Measurements from ENCODE around the gene SLC27A5.

Gene SLC27A5

GRCh38 chr19:58518256-58519086 lies 6.7 kb upstream of the SLC27A5 start:
- Histone ChIP-seq H3K79me2 (ENCODE audit: control insufficient read depth, insufficient read depth, low read length) (peaks cover 18% of the 10 kb centered on the region), H4K8ac (ENCODE audit: low read depth, low read length) (no peak overlapping the region), H3K18ac (ENCODE audit: low read length) (peak overlapping the region; percentile 13), H4K5ac (ENCODE audit: low read length) (no peak overlapping the region), H3K4me2 (ENCODE audit: low read length) (peak overlapping the region; percentile 91), H3K4me1 (ENCODE audit: control insufficient read depth, low read depth, low read length) (peaks cover 11% of the 10 kb centered on the region), H3K36me3 (ENCODE audit: control insufficient read depth, insufficient read depth, low read length) (peaks cover 5% of the 10 kb centered on the region), H3K27ac (ENCODE audit: low read depth, low read length) (peak overlapping the region; percentile 95), H3K27me3 (ENCODE audit: insufficient read depth, low read length, poor library complexity) (no peaks in the 10 kb centered on the region), H2AK5ac (ENCODE audit: low read length) (peak overlapping the region; percentile 54), H2BK120ac (ENCODE audit: low read depth, low read length) (no peak overlapping the region), H2BK15ac (replicated peaks; ENCODE audit: low read depth) (no peak overlapping the region), H3K9ac (ENCODE audit: low read length) (peak overlapping the region; percentile 90), H3K79me1 (ENCODE audit: low read length) (peaks cover 21% of the 10 kb centered on the region), H3K56ac (ENCODE audit: low read length) (peak overlapping the region; percentile 97), H2BK5ac (ENCODE audit: low read length) (no peak overlapping the region), H3K4me3 (ENCODE audit: low read length) (peak overlapping the region; percentile 62), H3K23ac (ENCODE audit: low read length) (peak overlapping the region; percentile 7), H3K4ac (ENCODE audit: low read depth, low read length) (peak overlapping the region; percentile 86)
- no CpG with 5 or more reads among the region's 22 CpGs for WGBS (ENCODE audit: extremely low coverage, insufficient coverage, low lambda C conversion rate)
- DNase-seq, result no peak

DNA sequence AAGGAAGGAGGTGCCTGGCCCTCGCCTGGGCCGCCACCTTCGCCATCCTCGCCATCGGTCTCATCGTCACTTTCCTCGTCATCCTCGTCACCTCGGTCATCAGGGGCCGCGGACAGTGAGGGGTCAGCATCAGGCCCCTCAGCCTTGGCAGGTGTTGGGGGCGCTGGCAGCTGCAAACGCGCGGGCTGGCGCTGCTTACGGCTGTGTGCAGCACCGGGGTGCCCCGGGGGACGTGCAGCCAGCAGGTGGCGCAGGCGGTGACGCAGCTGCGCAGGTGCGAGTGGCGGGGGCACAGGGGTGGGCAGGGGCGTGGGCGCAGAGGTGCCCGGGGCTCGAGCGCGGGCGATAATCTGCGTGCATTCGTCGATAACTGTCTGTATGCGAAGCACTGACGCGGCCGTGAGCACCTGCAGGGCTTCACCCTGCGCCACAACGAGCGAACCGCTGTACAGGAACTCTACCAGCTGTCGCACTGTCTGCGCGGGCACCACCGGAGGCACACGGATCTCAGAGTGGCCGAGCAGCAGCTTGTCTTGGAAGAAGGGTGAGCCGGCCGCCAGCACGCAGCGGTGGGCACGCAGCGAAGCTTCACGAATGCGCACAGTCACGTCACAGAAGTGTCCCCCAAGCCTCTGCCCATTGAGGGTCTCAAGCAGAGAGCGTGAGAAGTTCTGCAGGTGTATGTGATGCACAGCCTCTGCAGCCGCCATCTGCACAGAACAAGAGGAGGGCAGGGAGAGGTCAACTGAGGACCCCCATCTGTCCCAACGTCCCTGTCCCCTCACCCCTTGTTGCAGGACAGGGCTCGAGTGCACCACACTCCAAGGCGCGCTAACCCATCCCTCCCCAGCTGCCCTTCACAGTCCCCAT lies 5.4 kb upstream of the SLC27A5 start:
- peaks cover 18% of the 10 kb centered on the region for H3K79me2 ChIP-seq (ENCODE audit: control insufficient read depth, insufficient read depth, low read length)
- WGBS (ENCODE audit: extremely low coverage, insufficient coverage, low lambda C conversion rate), result no CpG with 5 or more reads among the region's 65 CpGs

DNA sequence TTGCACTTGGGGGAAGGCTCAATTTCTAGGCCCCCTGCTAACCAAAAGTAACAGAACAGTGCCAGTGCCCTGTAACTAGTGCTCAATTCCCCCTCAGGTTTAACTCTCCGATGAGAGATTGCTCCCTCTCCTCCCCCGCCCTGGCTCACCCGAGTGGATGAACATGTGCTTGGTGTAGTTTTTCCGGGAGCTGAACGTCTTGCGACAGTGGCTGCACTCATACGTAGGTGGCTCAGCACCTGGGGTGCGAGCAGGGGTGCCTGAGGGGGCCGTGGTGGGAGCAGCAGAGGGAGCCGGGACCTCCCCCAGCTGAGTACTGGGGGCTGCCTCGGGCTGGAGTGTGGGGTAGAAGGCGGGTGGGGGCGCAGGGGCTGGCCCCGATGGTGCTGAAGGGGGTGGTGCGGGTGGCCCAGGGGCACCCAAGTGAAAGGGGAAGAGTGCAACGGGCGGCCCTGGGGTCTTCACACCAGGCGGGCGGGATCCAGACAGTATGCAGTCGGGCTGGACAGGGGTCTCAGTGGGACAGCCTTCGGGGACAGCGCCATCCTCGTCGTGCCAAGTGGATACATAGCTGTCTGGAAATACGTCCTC lies 4.5 kb upstream of the SLC27A5 start:
- Histone ChIP-seq H3K27me3 (ENCODE audit: insufficient read depth, low read length, poor library complexity) (no peaks in the 10 kb centered on the region), H3K9ac (ENCODE audit: low read length) (peak overlapping the region; percentile 44), H3K36me3 (ENCODE audit: control insufficient read depth, insufficient read depth, low read length) (peaks cover 5% of the 10 kb centered on the region), H3K4me3 (ENCODE audit: low read length) (no peak overlapping the region), H3K4me1 (ENCODE audit: control insufficient read depth, low read depth, low read length) (peaks cover 11% of the 10 kb centered on the region), H3K23ac (ENCODE audit: low read length) (no peak overlapping the region), H4K8ac (ENCODE audit: low read depth, low read length) (no peak overlapping the region), H3K18ac (ENCODE audit: low read length) (no peak overlapping the region), H2BK120ac (ENCODE audit: low read depth, low read length) (no peak overlapping the region), H4K5ac (ENCODE audit: low read length) (no peak overlapping the region), H2BK15ac (replicated peaks; ENCODE audit: low read depth) (no peak overlapping the region), H2BK5ac (ENCODE audit: low read length) (no peak overlapping the region), H2AK5ac (ENCODE audit: low read length) (no peak overlapping the region), H3K4ac (ENCODE audit: low read depth, low read length) (no peak overlapping the region), H3K79me1 (ENCODE audit: low read length) (peaks cover 21% of the 10 kb centered on the region), H3K4me2 (ENCODE audit: low read length) (no peak overlapping the region), H3K27ac (ENCODE audit: low read depth, low read length) (no peak overlapping the region), H3K79me2 (ENCODE audit: control insufficient read depth, insufficient read depth, low read length) (peaks cover 18% of the 10 kb centered on the region), H3K56ac (ENCODE audit: low read length) (peak overlapping the region; percentile 70)
- no CpG with 5 or more reads among the region's 25 CpGs for WGBS (ENCODE audit: extremely low coverage, insufficient coverage, low lambda C conversion rate)
- no peak for DNase-seq

More for the DNA sequence above, 5.4 kb upstream of the SLC27A5 start:
- DNase-seq, result no peak
- Histone ChIP-seq H3K79me1 (ENCODE audit: low read length) (peaks cover 21% of the 10 kb centered on the region), H4K5ac (ENCODE audit: low read length) (no peak overlapping the region), H2BK15ac (replicated peaks; ENCODE audit: low read depth) (no peak overlapping the region), H3K27ac (ENCODE audit: low read depth, low read length) (no peak overlapping the region), H3K56ac (ENCODE audit: low read length) (no peak overlapping the region), H3K36me3 (ENCODE audit: control insufficient read depth, insufficient read depth, low read length) (peaks cover 5% of the 10 kb centered on the region), H3K23ac (ENCODE audit: low read length) (no peak overlapping the region), H3K4me3 (ENCODE audit: low read length) (no peak overlapping the region), H4K8ac (ENCODE audit: low read depth, low read length) (no peak overlapping the region), H3K9ac (ENCODE audit: low read length) (no peak overlapping the region), H2AK5ac (ENCODE audit: low read length) (no peak overlapping the region), H2BK5ac (ENCODE audit: low read length) (no peak overlapping the region), H3K4me2 (ENCODE audit: low read length) (no peak overlapping the region), H3K27me3 (ENCODE audit: insufficient read depth, low read length, poor library complexity) (no peaks in the 10 kb centered on the region), H3K4ac (ENCODE audit: low read depth, low read length) (no peak overlapping the region), H3K4me1 (ENCODE audit: control insufficient read depth, low read depth, low read length) (peaks cover 11% of the 10 kb centered on the region), H2BK120ac (ENCODE audit: low read depth, low read length) (no peak overlapping the region), H3K18ac (ENCODE audit: low read length) (no peak overlapping the region)

GRCh38 chr19:58515259-58515658 lies 3.5 kb upstream of the SLC27A5 start:
- no peak overlapping the region for H3K9ac ChIP-seq (ENCODE audit: low read length)
- H3K4ac ChIP-seq (ENCODE audit: low read depth, low read length), result no peak overlapping the region

GRCh38 chr19:58514564-58515022 lies 2.8 kb upstream of the SLC27A5 start:
- peak overlapping the region; percentile 92 for H3K9ac ChIP-seq (ENCODE audit: low read length)
- DNase-seq, result no peak
- peaks cover 11% of the 10 kb centered on the region for H3K4me1 ChIP-seq (ENCODE audit: control insufficient read depth, low read depth, low read length)
- peak overlapping the region; percentile 99 for H2AK5ac ChIP-seq (ENCODE audit: low read length)
- H4K5ac ChIP-seq (ENCODE audit: low read length), result peak overlapping the region; percentile 1
- H3K4ac ChIP-seq (ENCODE audit: low read depth, low read length), result no peak overlapping the region
- H3K4me3 ChIP-seq (ENCODE audit: low read length), result peak overlapping the region; percentile 47
- peaks cover 18% of the 10 kb centered on the region for H3K79me2 ChIP-seq (ENCODE audit: control insufficient read depth, insufficient read depth, low read length)
- H3K23ac ChIP-seq (ENCODE audit: low read length), result no peak overlapping the region
- H2BK120ac ChIP-seq (ENCODE audit: low read depth, low read length), result no peak overlapping the region
- H3K27me3 ChIP-seq (ENCODE audit: insufficient read depth, low read length, poor library complexity), result no peaks in the 10 kb centered on the region
- peak overlapping the region; percentile 88 for H3K4me2 ChIP-seq (ENCODE audit: low read length)
- peaks cover 5% of the 10 kb centered on the region for H3K36me3 ChIP-seq (ENCODE audit: control insufficient read depth, insufficient read depth, low read length)
- peak overlapping the region; percentile 94 for H3K56ac ChIP-seq (ENCODE audit: low read length)
- H2BK5ac ChIP-seq (ENCODE audit: low read length), result peak overlapping the region; percentile 56
- H3K18ac ChIP-seq (ENCODE audit: low read length), result no peak overlapping the region
- WGBS (ENCODE audit: extremely low coverage, insufficient coverage, low lambda C conversion rate), result no CpG with 5 or more reads among the region's 3 CpGs
- no peak overlapping the region for H4K8ac ChIP-seq (ENCODE audit: low read depth, low read length)
- no peak overlapping the region for H2BK15ac ChIP-seq (replicated peaks; ENCODE audit: low read depth)
- peaks cover 21% of the 10 kb centered on the region for H3K79me1 ChIP-seq (ENCODE audit: low read length)
- no peak overlapping the region for H3K27ac ChIP-seq (ENCODE audit: low read depth, low read length)

More at GRCh38 chr19:58515259-58515658, 3.5 kb upstream of the SLC27A5 start:
- peaks cover 21% of the 10 kb centered on the region for H3K79me1 ChIP-seq (ENCODE audit: low read length)
- H3K79me2 ChIP-seq (ENCODE audit: control insufficient read depth, insufficient read depth, low read length), result peaks cover 18% of the 10 kb centered on the region
- no peak overlapping the region for H2AK5ac ChIP-seq (ENCODE audit: low read length)
- peaks cover 5% of the 10 kb centered on the region for H3K36me3 ChIP-seq (ENCODE audit: control insufficient read depth, insufficient read depth, low read length)
- H3K27ac ChIP-seq (ENCODE audit: low read depth, low read length), result no peak overlapping the region
- peak overlapping the region; percentile 42 for H3K56ac ChIP-seq (ENCODE audit: low read length)
- no peak overlapping the region for H2BK5ac ChIP-seq (ENCODE audit: low read length)
- H3K4me3 ChIP-seq (ENCODE audit: low read length), result no peak overlapping the region
- no peak for DNase-seq
- no peak overlapping the region for H4K5ac ChIP-seq (ENCODE audit: low read length)
- no peak overlapping the region for H3K23ac ChIP-seq (ENCODE audit: low read length)
- H2BK120ac ChIP-seq (ENCODE audit: low read depth, low read length), result no peak overlapping the region
- no peak overlapping the region for H3K18ac ChIP-seq (ENCODE audit: low read length)
- WGBS (ENCODE audit: extremely low coverage, insufficient coverage, low lambda C conversion rate), result no CpG with 5 or more reads among the region's 2 CpGs
- H4K8ac ChIP-seq (ENCODE audit: low read depth, low read length), result no peak overlapping the region
- H3K4me1 ChIP-seq (ENCODE audit: control insufficient read depth, low read depth, low read length), result peaks cover 11% of the 10 kb centered on the region
- H2BK15ac ChIP-seq (replicated peaks; ENCODE audit: low read depth), result no peak overlapping the region
- no peaks in the 10 kb centered on the region for H3K27me3 ChIP-seq (ENCODE audit: insufficient read depth, low read length, poor library complexity)
- no peak overlapping the region for H3K4me2 ChIP-seq (ENCODE audit: low read length)

All from mesendoderm (in vitro differentiated cells).